HG03280 (cell line): Measurements from ENCODE around the gene PPP1R14D.

Source experiments
- ATAC-seq: cut with Tn5 transposase; IDR thresholded peaks from one replicate; pipeline ENCODE4 v1.9.1; 2021; ENCODE audit warnings: mild to moderate bottlenecking, moderate library complexity; ENCODE audit not compliant: unreplicated experiment

The PPP1R14D gene

DNA sequence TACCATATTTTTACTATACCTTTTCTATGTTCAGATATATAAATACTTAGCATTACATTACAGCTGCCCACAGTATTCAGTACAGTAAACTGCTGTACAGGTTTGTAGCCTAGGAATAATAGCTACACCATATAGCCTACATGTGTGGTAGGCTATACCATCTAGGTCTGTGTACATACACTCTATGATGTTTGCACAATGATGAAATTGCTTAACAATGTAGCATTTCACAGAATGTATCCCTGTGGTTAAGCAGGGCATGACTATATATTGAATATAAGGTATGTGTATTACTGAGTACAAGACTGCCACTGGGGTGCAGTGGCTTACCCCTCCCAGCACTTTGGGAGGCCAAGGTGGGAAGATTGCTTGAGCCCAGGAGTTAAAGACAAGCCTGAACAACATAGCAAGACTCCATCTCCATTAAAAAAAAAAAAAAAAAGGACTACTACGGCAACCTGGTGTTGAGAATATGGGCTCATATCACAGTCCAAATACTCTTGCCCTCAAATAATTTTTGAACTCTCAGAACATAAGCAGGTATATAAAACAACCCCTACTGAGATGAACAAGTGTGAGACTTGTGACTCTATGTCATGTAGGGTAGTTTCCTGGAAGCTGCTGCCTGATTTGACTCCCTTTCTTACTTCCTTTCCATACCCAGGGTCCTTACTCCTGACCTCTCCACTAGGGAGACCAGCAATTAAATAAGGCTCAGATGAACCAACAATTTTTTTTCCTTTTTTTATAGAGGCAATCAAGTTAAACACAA, 4.8 kb downstream of the PPP1R14D start:
- no peak for ATAC-seq

DNA sequence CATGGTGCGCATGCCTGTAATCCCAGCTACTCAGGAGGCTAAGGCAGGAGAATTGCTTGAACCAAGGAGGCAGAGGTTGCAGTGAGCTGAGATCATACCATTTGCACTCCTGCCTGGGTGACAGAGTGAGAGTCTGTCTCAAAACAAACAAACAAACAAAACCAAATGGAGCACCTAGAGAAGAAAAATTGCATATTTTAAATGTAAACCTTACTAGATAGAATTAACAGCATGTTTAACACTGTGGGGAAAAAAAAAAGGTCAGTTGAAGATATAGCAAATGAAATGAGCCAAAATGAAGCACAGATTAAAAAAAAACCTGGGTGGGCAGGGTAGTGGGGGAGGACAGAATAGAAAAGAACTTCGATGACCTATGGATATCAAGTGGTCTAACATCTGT, 7.3 kb downstream of the PPP1R14D start:
- ATAC-seq: no peak

DNA sequence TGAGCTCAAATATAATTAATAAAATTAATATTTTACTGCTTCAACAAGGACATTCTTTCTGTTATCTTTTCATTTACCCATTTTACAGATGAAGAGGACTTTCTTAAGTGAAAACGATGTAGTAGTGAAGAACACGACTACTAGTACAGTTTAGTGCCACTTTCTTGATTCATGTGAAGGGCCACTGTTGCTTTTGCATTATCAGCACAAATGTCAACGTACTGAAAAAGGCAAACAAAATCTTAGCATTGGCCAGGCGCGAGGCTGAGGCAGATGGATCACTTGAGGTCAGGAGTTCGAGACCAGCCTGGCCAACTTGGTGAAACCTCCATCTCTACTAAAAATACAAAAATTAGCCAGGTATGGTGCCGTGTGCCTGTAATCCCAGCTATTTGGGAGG, 9.5 kb downstream of the PPP1R14D start:
- ATAC-seq: no peak

DNA sequence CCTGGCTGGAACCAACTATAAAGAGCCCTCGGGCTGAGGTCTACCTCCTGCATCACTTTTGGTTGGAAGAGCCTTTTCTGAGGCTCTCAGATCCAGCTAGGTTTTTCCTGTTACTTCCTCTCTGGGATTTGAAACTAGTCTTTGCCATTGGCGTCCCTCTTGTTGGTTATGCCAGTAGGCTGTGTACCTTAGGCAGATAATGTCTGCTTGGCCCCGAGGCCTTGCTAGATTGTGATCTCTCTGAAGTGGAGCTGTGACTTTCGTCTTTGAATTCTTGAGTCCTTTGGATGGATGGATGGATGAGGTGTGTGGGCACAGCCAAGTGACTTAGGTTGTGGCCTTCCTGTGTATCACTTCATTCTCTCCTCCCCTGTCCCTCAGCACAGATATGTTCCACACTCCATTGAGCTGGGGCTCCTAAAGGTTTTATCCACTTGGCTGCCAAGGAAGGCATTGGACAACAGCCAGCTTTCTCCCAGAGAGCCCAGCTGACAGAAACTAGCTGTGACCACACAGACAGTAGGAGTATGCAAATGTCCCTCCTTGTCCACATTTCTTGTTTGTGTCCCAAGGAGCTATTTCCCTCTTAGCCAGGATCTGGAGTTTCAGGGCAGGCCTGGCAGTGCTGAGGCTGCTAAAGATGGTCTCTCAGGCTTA, 13.3 kb downstream of the PPP1R14D start:
- no peak for ATAC-seq

DNA sequence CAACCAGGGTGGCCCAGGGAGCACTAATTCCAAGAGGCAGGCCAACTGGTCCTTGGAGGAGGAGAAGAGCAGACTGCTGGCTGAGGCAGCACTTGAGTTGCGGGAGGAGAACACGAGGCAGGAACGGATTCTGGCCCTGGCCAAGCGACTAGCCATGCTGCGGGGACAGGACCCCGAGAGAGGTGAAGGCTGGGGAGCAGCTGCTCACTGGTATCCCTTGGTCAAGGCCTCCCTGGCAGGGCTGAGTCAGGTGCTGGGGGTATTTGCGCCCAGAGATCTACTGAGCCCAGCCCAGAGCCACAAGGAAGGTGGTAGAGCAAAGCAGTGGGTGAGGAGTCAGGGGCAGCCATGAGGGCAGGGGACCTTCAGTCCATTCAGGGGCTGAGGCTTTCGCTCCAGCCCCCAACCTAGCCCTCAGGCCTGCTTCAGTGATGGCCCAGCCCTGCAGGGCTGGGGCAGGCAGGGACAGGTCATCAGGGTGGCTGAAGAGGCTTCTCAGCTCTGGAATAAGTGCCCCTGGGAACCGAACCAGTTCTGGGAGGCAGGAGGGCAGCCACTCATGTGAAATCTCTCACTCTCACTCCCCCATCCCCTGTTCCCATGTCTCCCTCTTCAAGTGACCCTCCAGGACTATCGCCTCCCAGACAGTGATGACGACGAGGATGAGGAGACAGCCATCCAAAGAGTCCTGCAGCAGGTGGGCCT, 15.6 kb downstream of the PPP1R14D start:
- no peak for ATAC-seq

DNA sequence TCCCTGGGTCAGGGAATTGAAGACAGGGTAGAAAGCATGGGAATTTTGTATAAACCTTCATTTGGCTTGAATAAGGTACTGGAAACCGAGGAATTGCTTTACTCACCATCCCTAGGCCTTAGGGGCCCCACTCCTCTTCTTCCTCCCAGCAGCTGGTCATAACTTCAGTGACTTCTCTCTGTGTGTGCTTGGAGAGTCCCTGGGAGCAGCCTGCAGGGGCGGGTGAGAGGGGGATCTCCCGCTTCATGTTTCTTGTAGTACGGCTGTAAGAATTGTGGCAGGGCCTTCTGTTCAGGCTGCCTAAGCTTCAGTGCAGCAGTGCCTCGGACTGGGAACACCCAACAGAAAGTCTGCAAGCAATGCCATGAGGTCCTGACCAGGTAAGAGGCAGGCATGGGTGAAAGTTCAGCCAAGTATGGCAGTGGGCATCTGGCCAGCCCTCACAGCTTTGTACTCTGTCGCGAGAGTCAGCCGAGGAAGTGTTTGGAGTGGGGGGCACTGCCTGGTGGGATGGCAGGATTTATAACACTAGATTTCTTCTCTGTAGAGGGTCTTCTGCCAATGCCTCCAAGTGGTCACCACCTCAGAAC, 19.6 kb downstream of the PPP1R14D start:
- ATAC-seq: no peak

DNA sequence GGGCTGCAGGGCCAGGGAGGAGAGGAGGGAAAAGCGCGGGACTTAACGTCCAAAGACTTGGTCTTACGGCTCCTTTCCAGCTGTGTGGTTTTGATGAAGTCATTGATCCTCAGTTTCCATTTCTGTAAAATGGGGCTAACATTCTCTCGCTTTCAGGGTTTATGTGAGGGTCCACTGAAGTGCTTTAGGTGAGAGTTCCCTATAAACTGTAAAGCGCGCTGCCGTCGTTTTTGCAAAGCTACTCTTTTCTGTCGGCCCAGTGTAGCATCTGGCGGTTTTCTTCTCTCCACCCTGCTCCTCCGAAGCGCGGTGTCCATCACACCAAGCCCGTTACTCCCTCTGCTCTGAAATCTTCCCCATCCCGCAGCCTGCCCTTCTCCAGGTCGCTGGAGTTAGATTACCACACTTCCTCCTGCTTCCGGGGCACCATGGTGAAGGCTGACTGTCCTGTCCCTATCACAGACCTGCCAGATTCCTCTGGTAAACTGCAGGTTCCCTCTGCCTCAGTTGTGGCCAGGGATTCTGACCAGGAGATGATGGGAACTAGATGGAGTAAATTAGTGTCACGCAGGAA, 20.5 kb downstream of the PPP1R14D start:
- ATAC-seq: no peak

DNA sequence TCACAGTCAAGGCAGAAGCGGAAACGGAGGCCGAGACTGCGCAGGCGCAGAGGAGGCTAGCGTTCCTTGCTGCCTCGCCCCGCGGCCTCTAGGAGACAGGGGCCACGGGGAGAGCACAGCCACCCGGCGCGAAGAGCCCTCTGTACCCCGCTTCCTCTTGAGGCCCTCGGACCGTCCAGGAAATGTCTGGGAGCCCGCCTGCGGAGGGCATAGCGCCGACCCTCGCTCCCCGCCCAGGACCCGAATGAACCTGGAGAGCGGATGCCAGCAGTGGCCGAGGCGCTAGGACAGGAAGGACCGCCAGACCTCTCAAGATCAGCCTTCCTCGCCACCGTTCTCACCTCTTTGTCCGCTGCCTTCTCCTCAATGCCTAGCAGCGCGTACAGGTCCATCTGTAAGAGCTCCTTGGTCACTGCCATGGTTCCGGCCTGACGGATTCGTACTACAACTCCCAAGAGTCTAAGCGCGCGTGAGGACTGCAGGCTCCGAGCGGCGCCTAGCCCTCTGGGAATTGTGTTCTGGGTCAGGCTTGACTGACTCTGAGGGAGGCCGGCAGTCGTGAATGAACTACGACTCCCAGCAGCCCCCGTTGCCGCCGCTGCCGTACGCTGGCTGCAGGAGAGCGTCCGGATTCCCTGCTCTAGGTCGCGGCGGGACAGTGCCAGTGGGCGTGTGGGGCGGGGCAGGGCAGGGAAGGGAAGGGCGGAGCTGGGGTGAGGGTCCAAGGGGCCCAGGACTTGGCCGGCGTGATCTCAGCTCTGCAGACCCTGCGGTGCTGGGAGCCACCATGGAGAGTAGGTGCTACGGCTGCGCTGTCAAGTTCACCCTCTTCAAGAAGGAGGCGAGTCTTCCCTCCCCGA, 21.2 kb downstream of the PPP1R14D start, which contains the start of the genes DNAJC17 and ZFYVE19:
DNAJC17 (minus strand) TSS at position 446 of the 860 bp plus-strand sequence; CDS start at position 419, 27 bp downstream.
ZFYVE19 (plus strand) TSS at position 62 of the 860 bp plus-strand sequence; CDS start at position 563, 501 bp downstream.
- ATAC-seq: peak; percentile 96

DNA sequence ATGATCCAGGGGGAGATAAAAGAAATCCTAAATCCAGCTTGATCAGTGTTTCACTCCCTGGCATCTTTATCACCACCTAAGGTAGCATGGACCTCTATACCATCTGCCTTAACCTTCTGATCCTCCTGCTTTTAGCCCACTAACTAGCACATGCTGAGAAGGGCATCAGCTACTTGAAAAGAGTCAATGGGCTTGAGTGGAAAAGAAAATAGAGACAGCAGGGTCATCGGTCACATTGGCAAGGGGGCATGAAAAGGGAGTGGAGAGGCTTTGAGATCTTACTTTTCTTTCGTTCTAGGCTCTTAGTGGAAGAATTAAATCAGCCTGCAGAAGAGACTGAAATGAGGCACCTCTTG, 21.9 kb downstream of the PPP1R14D start:
- no peak for ATAC-seq

DNA sequence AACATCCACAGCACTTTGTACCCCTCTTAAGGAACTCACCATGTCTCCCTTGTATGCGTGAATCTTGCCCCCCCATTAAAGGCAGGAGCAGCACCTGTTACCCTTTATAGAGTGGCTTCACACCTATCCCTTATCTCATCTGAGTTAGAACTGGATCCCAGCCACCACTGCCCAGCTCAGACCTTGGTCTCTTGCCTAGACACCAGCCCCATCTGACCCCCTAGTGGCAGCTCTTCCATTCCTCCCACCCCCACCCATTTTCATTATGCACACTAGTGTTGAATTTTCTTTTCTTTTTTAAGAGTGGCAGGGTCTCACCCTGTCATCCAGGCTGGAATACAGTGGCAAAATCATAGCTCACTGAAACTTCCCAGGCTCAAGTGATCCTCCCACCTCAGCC, 24.8 kb downstream of the PPP1R14D start:
- ATAC-seq: no peak

DNA sequence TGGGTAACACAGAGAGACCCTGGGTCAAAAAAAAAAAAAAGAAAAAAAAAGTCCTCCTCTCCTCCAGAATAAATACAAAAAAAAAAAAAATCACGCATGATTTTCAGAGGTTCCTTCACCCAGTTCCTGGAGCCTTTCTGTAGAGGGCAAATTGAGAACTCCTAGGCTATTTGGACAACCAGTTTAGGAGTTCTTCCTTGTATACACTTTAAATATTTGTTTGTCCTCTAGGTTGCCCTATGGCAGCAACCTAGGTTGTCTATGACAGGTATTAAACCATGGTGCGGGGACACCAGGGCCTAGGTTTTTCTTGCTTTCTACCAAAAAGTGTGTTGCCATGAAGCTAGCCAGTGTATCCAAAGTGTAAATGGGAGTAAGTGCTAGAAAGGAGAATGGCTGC, 25.4 kb downstream of the PPP1R14D start:
- no peak for ATAC-seq

DNA sequence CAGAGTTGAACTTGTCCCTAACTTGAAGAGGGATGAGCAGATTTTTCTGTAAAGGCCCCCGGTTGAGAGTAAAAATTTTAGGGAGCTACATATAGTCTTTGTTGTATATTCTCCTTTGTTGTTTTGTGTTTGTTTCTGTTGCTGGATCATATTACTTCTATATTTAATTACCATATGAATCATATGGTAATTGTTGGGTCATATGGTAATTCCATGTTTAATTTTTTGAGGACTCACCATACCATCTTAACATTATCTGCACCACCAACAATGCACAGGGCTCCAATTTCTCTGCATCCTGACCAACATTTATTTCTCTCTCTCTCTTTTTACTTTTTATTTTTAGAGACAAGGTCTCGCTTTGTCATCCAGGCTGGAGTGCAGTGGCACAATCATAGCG, 29.0 kb downstream of the PPP1R14D start:
- no peak for ATAC-seq

DNA sequence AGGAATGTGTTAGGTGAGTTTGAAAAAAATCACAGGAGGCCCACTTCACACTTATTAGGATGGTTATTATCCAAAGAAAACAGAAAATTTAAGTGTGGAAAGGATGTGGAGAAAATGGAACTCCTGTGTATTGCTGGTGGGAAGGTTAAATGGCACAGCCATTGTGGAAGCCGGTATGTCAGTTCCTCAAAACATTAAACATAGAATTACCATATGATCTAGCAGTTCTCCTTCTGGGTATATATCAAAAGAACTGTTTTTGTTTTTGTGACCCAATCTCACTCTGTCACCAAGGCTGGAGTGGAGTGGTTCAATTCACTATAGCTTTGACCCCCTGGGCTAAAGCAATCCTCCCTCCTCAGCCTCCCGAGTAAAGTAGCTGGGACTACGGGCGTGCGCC, 32.0 kb downstream of the PPP1R14D start:
- ATAC-seq: no peak

DNA sequence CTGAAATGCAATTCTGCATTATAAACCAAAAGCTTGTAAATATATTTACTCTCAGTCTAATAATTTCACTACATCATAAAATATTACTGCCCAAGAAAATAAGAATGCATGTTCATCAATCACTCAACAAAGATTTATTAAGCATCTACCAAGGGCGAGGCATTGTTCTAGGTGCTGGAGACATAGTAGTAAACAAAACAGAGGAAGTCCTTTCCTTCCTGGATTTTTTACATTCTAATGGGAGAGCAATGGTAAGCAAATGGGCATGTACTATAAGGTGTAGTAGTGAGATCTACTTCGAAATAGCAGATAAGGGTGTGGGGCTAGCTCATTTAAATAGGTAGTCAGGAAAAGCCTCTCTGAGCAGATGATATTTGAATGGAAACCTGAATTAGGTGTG, 32.5 kb downstream of the PPP1R14D start:
- ATAC-seq: no peak

DNA sequence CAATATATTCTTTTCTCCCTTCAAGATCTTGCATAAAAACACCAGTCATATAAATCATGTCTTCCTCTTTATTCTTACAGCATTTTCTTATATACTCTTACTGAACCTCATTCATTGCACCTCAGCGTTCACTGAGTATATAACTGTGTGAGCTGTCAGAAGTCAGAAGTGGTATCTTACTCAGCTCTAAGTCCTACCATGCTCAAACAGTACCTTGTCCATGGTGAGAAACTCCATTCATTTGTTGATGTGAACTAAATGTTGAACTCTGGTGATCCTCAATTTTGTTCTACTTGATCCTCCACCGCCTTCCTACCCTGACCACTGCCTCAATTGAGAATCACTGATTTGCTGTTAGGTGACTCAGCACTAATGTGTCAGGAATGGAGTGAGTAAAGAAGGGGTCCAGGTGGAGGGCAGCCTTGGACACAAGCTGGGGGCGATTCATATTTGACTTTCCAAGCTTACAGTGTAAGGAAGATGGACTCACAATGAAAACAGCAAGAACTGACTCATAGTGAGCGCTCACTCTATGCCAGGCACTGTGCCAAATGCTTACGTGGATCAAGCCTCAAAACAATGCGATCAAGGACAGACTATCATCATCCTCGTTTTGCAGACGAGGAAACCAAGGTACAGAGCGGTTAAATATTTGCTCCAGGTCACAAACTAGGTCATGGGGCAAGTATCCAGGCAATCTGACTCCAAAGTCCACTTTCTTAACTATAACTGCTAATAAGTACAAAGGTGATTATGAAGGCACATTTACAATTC, 35.1 kb downstream of the PPP1R14D start:
- no peak for ATAC-seq

DNA sequence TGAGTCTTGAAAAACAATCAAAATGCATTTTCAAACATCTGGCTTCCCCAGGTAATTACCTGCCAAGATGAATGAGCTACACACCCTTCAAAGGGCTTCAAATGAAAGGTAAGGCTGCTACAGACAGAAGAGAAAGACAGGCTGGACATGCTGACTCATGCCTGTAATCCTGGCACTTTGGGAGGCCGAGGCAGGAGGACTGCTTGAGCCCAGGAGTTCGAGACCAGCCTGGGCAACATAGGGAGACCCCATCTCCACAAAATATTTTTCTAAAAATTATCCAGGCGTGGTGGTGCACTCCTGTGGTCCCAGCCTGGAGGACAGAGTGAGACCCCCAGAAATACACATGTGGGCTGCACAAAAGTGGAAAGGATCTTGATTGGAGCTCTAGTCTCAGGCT, 36.1 kb downstream of the PPP1R14D start:
- ATAC-seq: no peak

DNA sequence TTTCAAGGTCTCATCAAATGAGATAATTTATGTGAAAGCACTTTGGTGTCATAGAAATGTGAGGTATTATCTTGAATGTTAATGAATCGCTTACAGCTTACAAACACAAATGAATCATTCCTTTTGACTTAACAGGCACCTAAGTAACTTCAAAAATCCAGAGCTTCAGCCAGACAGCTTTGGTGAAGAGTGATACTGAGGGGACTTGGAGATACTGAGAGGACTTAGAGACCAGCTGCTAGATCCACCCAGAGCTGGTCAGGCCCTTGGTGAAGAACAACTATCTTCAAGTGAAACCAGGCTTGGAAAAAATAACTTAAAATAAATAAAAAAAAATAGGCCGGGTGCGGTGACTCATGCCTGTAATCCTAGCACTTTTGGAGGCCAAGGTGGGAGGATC, 37.8 kb downstream of the PPP1R14D start:
- ATAC-seq: no peak

DNA sequence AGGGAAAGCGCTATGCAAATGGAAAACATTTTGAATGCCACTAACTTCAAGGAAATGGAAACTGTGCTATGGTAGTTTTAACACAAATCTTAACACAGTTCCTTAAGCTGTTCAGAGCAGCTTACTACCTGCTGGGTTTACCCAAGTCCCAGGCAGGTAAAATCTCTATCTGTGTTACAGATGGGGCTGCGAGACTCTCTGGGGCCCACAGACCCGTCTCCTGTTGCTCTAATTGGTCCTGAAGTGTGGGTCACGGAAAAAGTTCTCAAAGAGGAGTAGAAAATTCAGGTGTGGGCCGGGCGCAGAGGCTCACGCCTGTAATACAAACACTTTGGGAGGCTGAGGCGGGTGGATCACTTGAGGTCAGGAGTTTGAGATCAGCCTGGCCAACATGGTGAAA, 38.5 kb downstream of the PPP1R14D start:
- ATAC-seq: no peak

DNA sequence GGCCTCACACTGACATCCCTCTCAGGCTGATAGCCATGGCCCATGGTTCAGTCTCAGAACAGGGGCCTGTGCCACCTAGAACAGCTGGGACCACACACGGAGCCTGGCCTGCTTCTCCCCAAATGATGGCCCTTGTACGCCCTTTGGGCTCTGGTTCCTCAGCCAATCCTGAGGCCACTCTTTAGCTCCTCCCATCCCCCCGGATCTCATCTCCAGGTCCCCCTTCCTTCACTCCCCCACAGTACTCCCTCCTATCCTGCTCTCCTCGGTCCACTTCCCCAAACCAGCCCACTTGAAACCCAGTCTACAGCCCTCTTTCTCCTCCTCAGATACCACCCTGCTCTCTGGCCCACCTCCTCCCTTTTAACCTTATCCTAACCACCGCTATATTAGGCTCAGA, 39.4 kb downstream of the PPP1R14D start:
- ATAC-seq: no peak
